Retina (tissue), 1 donor: ENCODE data around the gene ZAP70.
A peak's percentile ranks its signal among the peaks of the same experiment; 100 is the strongest.
"Not testable (repeated sequence)": the region's sequence is repeated elsewhere in the genome, so short reads cannot be mapped to it uniquely, and the experiment has no call there.

Experiments used
- DNase-seq: peaks from one replicate; pipeline ENCODE4 v3.0.0-alpha.2; 2016

Gene ZAP70

DNA sequence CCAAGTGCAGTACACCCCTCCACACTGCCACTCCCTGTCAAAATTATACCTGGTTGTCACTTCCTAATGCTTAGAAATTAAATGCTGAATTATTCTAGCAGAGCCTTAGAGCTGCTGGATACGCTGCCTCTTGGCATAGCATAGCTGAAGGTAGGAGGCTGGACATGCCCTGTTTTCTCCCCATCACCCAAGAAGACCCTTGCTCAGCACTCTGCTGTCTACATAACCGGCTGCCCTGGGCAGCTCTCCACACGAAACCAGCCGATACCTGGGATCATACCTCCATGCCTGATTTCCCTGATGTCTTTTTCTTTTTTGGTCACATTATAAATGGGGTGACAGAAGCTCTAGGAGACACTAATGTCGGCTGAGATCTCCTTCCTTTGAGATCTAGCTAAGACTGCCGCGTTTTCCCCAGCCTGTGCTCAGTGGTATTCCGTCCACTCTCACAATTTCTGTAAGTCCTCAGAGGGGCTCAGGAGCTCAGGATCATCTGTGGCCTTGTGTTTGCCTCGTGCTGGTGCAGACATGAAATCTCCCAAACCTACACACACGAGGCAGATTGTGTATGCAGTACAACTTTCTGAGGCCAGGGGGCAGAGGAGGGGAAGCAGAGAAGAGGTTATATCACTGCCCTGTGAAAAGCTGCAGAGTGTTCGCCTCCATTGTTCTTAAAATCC lies 13.5 kb upstream of the ZAP70 start:
- DNase-seq = peak; percentile 57

DNA sequence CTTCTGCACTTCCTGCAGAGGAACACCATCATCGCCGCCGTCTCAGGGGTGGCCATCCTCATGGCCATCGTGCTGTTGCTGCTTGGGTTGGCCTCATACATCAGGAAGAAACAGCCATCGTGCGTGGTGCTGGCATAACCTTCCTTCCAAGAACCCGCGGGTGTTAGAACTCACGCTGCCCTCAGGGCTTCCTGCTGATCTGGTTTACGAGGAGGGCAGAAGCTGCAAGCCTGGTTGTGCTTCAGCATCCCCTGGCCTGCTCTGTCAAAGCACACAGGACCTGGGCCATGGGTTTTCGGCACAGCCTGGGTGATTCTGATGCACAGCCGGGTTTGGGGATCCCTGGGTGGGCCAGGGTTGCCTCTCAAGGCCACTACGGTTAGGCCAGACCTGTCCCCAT lies 12.2 kb upstream of the ZAP70 start:
- no peak for DNase-seq

DNA sequence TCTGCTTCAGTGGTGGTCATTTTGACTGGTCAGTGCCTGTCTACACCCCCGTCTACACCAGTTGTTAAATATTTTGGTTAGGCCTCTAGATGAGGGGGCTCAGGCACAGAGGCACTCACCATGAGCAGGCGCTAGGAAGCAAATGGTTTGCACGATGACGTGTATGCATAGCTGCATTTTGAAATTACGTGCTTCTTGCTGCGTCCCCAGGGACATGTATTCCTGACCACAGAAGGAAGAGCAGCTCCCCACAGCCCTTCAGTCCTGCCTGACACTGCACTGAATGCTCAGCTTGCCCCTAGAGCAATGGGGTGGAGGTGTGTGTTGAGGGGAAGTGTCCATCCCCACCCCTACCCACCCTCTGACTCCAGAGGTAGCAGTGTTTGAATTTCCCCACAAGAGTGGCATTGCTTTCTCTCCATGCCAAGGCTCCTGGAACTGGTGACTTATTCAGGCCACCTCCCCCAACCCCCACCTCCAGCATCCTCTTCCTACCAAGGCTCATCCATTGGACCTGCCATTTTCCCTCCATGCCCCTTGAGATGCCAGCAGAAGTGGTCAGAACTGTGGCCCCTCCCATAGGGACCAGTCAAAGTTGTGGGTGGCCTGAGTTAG lies 11.4 kb upstream of the ZAP70 start:
- no peak for DNase-seq

DNA sequence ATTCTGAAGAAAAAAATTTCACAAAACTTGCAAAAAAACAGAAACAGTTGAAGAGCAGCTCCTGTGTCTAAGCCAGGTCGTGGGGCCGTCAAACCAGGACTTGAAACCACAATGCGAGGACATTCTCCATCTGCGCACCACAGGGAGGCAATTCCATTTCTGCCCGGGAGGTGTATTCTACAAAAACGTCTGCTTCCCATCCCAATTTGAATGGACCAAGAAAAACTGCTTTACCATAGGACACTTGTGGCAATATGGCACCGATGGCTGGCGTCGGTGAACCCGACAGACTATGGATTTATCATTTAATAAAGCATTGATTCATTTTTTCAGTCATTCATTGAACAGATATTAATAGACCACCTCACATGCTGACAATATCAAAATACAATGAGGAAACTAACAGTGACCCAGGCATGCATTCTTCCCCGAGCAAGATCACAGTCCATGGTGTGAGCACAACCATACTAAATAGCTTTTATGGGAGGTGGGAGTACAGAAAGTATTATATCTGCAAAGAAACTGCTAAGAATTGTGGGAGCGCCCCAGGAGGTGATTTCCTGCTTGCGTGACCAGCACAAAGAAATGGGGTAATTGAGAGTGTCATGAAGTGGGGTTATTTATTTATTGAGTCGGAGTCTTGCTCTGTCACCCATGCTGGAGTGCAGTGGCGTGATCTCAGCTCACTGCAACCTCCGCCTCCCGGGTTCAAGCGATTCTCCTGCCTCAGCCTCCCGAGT lies 10.5 kb upstream of the ZAP70 start:
- no peak for DNase-seq

DNA sequence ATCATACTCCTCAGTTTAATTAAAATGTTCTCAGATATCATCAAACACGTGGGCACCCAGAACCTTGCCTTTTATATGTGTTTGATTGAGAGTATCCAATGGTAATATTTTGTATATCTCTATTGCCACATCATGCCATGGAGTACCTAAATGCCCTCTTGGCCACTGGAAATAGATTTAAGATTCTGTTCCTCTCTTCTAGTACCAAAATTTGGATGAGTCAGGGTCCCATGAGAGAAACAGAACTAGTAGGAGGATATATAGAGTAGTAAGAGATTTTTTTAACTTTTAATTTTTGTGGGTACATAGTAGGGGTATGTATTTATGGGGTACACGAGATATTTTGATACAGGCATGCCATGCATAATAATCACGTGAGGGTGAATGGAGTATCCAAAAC lies 9.6 kb upstream of the ZAP70 start:
- no peak for DNase-seq

DNA sequence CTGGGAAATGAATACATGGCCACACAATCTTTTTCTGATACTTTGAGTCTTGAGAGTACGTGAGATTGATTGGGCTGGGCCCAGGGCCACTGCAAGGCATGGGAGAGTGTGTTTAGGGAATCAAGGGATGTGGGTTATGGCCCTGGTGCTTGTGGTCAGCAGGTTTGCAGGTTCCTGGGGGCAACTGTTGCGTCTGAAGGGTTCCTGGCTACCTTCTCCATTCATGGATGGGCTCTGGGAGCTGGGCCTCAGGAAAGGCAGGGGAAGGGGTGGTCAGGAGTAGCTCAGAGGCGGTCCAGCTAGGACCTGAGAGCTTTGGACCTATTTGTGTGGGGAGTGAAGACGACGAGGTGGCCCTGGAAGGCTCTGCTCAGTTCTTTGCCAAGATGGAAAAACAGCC lies 8.4 kb upstream of the ZAP70 start:
- DNase-seq = no peak

DNA sequence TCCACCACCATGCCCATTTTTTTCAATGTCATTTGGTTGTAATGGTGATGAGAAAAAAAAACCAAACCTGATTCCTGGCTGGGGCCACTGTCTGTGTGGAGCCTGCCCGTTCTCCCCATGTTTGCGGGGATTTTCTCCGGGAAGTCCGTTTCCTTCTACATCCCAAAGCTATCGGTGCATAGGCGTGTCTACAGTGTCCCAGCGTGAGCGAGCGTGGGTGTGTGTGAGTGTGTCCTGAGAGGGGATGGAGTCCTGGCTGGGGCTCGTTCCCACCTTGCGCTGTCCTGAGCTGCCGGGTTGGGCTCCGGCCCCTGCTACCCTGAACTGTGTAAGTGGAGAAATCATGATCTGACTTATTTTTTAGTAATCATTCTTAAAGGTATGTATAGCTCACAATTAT lies 7.3 kb upstream of the ZAP70 start:
- DNase-seq = no peak

DNA sequence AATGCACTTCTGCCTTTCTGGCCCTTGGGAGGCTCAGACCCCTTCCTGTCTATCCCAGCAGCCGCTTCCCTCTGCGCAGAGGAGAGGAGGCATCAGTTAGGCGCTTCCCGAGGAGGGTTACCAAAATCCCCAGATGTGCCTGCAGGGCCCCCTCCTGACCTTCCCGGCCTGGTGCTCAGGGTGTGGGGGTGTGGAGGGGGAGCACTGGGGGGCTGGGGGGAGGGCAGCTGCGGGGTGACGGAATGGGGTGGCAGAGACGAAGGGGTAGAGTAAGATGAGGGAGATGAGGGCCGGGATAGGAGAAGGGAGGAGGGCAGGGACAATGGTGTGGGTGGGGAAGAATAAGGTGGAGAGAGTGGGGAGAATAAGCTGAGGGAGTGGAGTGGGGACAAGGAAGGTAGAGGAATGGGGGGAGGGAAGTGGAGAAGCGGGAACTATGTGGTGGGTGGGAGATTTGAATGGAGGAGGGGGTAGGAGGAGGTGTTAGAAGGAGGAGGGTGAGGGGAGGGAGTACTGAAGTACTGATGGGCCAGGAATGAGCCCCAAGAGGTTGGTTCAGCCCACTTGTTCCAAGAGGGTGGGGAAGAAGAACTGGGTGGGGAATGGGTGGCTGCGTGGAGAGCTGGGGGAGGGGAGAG lies 6.5 kb upstream of the ZAP70 start:
- DNase-seq = no peak

DNA sequence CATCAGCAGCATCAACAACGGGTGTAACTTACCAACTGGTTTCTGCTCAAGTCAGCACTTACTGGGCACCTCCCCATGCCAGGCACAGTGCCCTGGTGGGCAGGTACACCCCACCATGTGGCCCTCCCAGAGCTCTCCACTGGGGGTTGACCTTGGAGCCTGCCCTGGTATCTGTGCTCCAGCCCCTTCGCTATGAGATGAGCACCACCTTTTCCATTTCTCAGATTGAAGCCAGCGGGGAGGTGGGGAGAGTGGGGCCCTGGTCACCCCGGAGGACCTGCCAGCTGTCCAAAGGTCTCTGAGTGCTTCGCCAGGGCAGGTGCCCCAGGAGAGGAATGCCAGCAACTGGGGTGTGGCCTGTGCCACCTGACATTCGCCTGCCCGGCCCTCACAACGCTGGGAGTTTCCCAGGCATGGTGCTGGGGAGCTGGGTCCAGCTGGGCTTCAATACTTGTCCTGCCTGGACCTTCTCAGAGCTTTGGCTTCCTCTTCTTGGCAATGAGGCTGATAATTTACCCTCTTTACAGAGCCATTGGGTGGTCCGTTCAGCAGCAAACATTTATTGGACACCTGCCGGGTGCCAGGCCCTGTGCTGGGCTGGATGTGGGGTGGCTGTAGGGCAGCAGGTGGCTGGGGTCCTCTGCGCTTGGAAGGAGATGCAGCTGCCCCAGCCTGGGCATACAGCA lies 5.9 kb upstream of the ZAP70 start:
- no peak for DNase-seq

DNA sequence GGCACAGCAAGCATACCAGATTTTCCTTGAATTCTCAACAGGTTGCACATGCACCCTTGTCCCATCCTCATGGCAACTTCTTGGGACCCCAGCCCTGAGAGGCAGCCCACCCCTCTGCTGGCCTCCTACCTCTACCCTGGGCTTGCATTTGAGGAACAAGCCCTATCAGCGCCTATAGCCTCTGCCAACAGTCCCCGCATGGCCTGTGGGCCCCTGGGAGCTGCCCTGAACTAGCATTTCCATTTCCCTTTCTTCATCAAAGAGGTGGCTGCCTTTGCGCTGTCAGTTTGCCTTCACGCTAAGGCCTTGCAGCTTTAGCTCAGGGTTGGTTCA lies 5.4 kb upstream of the ZAP70 start:
- DNase-seq = no peak

DNA sequence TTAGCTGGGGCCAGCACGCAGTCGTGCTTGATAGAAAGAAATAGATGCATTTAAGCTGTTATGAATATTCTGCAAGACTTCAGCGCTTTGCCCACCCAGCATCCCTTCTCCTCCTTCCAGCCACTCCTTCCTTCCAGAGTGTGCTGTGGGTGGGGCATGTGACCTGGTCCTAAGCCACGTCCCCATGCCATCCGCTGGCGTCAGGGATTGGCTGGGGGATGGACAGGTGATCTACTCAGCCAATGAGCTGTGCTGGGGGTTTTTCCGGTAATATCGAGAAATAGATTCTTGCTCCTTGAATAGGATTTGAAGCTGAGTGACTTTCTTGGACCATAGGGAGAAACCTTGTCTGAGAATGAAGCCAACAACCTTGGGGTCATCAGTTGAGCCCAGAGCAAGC lies 4.8 kb upstream of the ZAP70 start:
- no peak for DNase-seq

DNA sequence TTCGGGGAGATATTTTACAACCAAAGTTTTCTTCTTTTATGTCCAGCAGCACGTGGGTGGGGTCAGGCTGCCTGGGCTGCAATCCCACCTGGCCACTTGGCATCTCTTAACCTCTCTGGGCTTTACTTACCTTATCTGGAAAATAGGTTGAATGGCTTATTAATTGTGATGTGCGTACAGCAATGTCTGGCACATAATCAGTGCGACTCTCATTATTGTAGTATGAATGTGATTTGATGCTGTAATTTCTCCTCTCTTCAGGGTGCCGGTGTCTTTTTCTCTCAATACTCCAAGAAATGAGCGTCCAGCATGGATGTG lies 2.0 kb upstream of the ZAP70 start:
- no peak for DNase-seq

DNA sequence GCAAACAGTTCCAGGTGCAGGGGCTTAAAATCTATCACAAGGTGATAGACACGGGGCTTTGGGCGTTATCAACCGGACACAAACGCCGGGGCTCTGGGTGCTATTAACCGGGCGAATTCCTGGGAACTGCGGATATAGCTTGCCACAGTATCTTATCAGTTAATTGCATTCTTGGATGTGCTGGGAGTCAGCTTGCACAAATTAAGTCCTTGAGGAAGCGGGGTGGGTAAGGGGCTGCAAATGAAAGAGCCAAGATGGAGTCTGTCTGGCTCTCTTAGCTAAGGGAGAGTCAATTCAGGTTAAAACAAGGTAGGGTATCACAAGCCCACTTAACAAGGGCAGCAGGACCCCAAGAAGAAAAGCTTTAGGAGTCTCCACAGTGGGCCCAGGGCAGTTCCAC lies 1.2 kb upstream of the ZAP70 start:
- DNase-seq = not testable (repeated sequence)

DNA sequence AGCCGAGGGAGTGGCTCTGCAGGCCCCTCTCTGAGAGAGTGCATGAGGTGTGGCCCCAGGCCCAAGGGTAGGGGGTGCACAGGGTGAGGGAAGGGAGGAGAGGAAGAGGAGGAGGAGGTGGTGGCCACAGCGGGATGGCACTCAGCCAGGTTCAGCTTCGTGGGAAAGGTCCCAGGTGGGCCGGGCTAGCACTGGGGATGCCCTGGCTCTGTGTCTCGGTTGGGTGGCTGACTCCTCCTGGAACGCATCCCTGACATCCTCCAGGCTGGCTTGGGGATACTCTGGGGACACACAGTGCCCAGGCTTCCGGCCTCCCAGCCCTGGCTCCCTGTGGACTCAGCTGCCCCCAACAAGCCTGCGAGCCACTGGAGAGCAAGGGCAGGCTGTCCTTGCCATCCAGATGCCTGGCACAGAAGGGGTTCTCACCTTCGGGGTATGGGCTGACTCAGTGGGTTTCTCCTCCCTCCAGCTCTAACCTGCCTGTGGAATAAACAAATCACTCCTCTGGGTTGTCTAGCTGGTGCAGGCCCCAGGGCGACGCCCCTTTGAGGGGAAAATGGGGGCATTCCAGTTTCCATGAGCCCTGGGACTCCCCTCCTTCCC lies 582 bp upstream of the ZAP70 start:
- no peak for DNase-seq

DNA sequence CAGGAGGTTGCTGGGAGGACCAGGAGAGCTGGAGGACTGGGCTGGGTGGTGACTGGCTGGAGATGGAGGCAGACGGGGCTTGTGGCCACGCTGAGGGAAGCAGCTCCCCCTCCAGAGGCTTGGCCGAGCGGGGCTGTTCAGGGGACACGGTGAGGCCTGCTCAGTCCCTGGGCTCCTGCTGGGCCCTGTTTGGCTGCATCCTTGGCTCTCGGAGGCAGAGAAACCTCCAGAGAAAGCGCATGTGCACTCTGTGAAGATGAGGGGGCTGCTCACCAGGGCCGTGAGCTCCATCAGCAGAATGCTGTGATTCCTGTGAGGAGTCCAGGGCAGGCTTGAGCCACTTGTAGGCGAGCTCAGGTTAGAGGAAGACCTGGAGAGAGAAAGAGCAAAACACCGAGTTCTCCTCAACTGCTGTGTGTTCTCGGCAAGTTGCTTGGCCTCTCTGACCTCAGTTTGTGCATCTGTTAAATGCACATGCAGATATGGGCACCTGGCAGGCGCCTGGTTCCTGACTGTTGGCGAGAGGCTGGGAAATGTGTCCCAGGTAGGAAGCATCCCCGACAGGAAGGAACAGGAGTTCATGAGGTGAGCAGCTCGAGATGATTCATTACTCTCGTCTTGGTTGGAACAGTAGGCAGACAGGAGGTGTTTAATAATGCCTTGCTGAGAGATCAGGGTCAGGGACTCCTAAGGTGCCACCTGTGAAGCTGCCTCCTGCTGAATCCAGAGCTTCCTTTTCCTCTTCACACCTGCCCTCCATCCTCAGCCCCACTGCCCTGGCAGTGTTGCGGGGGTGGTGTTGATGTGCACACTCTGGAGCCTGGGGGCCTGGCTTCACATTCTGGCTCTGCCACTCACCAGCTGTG lies 941 bp downstream of the ZAP70 start:
- no peak for DNase-seq

DNA sequence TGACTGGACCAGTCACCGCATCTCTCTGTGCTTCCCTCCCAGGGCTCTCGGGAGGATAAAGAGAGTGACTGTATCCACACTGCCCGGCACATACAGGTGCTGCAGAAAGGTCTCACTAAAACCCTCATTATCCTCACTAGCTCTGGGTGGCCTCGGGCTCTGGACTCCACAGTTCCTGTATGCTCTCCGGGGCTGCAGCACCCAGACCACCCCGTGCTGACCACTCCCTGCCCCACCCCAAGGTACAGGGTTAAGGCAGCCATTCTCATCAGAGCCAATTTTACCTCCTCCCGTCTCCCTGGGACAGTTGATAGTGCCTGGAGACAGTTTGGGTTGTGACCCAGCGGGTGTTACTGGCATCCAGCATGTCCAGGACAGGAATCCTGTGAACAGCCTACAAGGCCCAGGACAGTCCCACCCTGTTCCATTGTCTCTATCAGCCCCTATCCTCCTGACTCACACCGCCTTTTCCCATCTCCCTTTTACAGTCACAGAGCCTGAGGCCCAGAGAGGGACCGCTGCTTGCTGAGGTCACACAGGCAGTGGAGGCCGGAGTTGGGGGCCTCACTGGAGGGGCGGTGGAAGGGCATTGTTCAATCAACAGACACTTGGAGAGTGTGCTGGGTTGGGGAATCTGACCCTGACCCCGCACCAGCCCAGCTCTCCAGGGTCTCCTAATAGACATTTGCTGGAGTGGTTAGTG lies 1.7 kb downstream of the ZAP70 start:
- DNase-seq = no peak

DNA sequence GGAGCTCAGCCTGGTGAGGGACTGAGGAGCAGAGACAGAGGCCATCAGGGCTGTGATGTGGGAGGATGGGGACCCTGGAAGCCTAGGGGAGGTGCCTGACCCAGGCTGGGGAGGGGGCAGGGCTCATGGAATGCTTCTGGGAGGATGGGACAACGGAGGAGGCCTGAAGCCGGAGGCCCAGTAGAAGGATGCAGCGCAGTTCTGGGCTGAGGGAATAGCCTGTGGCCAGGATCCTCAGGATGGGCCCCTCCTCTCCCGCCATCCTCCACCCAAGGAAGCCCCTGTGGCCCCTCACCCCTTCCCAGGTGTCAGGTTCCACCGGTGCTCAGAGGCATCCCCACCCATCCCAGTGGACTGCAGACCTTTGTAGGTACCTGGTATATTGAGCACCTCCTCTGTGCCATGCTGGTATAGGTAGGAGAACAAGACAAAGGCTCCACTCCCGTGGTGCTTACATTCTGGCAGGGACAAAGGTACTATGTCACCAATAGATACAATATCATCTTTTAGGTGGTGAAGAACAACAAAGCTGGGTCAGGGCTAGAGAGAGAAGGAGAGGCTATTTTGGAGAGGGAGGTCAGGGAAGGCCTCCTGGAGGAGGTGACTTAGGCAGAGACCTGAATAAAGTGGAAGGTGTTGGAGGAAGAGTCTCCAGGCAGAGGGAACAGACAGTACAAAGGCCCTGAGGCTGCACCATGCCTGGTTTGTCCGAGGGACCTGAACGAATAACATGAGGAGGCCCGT lies 2.7 kb downstream of the ZAP70 start:
- DNase-seq = no peak

DNA sequence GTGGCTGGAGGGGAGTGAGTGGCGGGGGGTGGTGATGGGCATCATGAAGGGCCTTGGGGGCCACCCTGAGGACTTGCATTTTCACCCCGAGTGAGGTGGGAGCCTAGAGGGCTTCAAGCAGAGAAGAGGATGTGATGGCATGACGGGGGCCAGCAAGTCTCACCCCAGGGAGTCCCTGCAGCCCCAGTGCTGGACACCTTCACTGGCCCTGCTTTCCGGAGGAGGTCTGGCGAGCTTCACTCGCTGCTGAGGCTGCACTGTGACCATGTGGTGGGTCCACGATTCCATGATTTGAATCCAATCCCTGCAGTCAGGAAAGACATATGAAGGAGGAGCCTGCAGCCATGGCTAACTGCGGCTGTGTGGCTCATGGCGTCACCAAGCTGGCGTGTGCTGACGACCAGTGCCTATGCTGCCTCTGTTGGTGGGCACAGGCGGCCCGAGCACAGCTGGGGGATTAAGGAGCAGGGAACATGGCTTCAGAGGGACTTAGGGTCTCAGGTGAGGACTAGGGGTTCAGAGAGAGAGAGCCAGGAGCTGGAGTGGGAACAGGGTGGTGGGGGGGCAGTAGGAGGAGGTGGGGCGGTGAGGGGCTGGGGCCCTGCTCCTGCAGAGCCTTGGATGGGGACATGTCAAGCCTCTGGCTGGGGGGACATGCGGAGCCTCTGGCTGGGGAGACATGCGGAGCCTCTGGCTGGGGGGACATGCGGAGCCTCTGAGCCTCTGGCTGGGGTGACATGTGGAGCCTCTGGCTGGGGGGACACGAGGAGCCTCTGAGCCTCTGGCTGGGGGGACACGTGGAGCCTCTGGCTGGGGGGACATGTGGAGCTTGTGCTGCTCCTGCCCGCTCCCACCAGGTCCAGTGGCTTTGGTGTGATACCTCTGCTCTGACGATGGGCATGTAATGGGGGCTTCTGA lies 3.6 kb downstream of the ZAP70 start:
- no peak for DNase-seq

DNA sequence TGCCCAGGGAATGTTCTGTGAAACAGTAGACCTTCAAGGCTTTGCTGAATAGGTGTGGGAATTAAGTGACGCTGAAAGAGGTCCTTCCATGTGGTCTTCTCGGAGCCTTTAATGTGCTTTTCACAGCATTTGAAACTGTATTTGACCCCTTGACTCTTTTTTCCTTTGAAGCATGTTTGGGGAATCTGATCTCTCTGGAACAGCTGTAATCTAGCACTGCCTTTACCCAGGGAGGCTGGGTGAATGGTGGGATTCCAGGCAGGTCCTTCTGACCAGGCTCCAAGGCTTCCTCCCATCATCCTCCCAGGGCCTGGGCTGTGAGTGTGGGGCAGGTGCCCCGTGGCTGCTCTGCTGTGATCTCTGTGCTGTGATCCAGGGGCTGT lies 4.2 kb downstream of the ZAP70 start:
- DNase-seq = no peak
